SK-N-SH (cell line): ENCODE data around the gene AGBL3. TPM values are rescaled to one million over a fixed set of nuclear protein-coding genes. Genes with fewer than 3 reads are reported as not detected.

ENCODE experiments used
- CTCF ChIA-PET: fragments of 300-600, 350-600 bp; formaldehyde crosslinking; extraction: SDS; loops from one replicate; lab custom pipeline; 2021; lab: Yijun Ruan, JAX
- POLR2A ChIA-PET: fragments of 350-600 bp; sonication (Branson Sonifier 250); formaldehyde crosslinking; extraction: SDS; loops from one replicate; lab custom pipeline; 2020; ENCODE audit warnings: antibody characterized with exemption, inconsistent platforms; lab: Yijun Ruan, JAX
- DNase-seq: peaks from one replicate; pipeline ENCODE4 v3.0.0; 2012
- H2AFZ ChIP-seq: fragments of 200-600 bp; sonication (generic); 2 replicates; pipeline ENCODE4 v1.8.1; 2016; ENCODE audit warnings: antibody characterized with exemption, mild to moderate bottlenecking, low read depth
- H3F3A ChIP-seq: fragments of 200-600 bp; sonication (generic); replicated peaks from 2 replicates; pipeline ENCODE3; 2016; ENCODE audit warnings: antibody characterized with exemption, mild to moderate bottlenecking; ENCODE audit not compliant: insufficient read depth
- H3K27ac ChIP-seq, 2 experiments: fragments of 200-500 bp in 1 of 2; fragments of 200-600 bp in 1 of 2; sonication (Bioruptor generic) in 1 of 2; sonication (generic), shearing (Covaris generic) in 1 of 2; 2 replicates each; pipeline versions ENCODE4 v1.5.1 to v1.6.1; 2014 to 2016; ENCODE audit warnings: low read depth in 2 of 2, inconsistent platforms in 1 of 2, low read length in 1 of 2, mild to moderate bottlenecking in 1 of 2, mixed read lengths in 1 of 2
- H3K27me3 ChIP-seq: fragments of 200-600 bp; sonication (generic), shearing (Covaris generic); 2 replicates; pipeline ENCODE4 v1.6.1; 2016; ENCODE audit warnings: mixed run types; ENCODE audit not compliant: insufficient read depth
- H3K36me3 ChIP-seq, 2 experiments: fragments of 200-500 bp in 1 of 2; fragments of 200-600 bp in 1 of 2; sonication (Bioruptor generic) in 1 of 2; sonication (generic) in 1 of 2; replicated peaks in 1 of 2; 2 replicates each; pipeline versions ENCODE3 to v1.5.1; 2014 to 2016; ENCODE audit warnings: low read length in 1 of 2, mild to moderate bottlenecking in 1 of 2; ENCODE audit not compliant: insufficient read depth in 2 of 2, control insufficient read depth in 1 of 2
- H3K4me1 ChIP-seq, 2 experiments: fragments of 200-500 bp in 1 of 2; fragments of 200-600 bp in 1 of 2; sonication (Bioruptor generic) in 1 of 2; sonication (generic), shearing (Covaris generic) in 1 of 2; 2 replicates each; pipeline versions ENCODE4 v1.5.1 to v1.6.1; 2014 to 2016; ENCODE audit warnings: low read depth in 1 of 2, low read length in 1 of 2, mixed run types in 1 of 2; ENCODE audit not compliant: insufficient read depth in 2 of 2, control insufficient read depth in 1 of 2
- H3K4me2 ChIP-seq: fragments of 200-600 bp; sonication (generic), shearing (Covaris generic); 2 replicates; pipeline ENCODE4 v1.6.1; 2017; ENCODE audit warnings: mixed run types
- H3K4me3 ChIP-seq, 2 experiments: fragments of 200-500 bp in 1 of 2; fragments of 200-600 bp in 1 of 2; sonication (Bioruptor generic) in 1 of 2; sonication (generic), shearing (Covaris generic) in 1 of 2; 2 replicates each; pipeline versions ENCODE4 v1.5.1 to v1.8.1; 2014 to 2016; ENCODE audit warnings: low read depth in 2 of 2, inconsistent platforms in 1 of 2, low read length in 1 of 2, mild to moderate bottlenecking in 1 of 2, mixed read lengths in 1 of 2, moderate library complexity in 1 of 2
- H3K79me2 ChIP-seq: fragments of 200-600 bp; sonication (generic); 2 replicates; pipeline ENCODE4 v1.8.1; 2017; ENCODE audit warnings: mild to moderate bottlenecking; ENCODE audit not compliant: insufficient read depth
- H3K9ac ChIP-seq: fragments of 200-600 bp; sonication (generic); 2 replicates; pipeline ENCODE4 v1.6.1; 2017; ENCODE audit warnings: mixed run types
- H3K9me2 ChIP-seq: fragments of 200-600 bp; sonication (generic); 2 replicates; pipeline ENCODE4 v1.6.1; 2017; ENCODE audit warnings: mixed run types
- H3K9me3 ChIP-seq: fragments of 200-600 bp; sonication (generic); 2 replicates; pipeline ENCODE4 v1.6.1; 2017; ENCODE audit warnings: mixed run types, mild to moderate bottlenecking, moderate library complexity
- H4K20me1 ChIP-seq: fragments of 200-600 bp; sonication (generic); 2 replicates; pipeline ENCODE4 v1.6.1; 2017; ENCODE audit warnings: mild to moderate bottlenecking, mixed run types; ENCODE audit not compliant: insufficient read depth
- ELF1 ChIP-seq: IDR thresholded peaks from 2 replicates; pipeline ENCODE4 v1.4.0; 2012
- EZH2phosphoT487 ChIP-seq: fragments of 200-600 bp; sonication (generic); IDR thresholded peaks from 2 replicates; pipeline ENCODE4 v1.6.1; 2017; ENCODE audit warnings: low read depth, mixed run types, mild to moderate bottlenecking, antibody characterized with exemption, moderate library complexity, borderline replicate concordance
- GATA2 ChIP-seq: sonication (generic); formaldehyde crosslinking; IDR thresholded peaks from 2 replicates; pipeline ENCODE4 v1.5.0; 2020; ENCODE audit warnings: mild to moderate bottlenecking, missing genetic modification reagents
- MXI1 ChIP-seq: IDR thresholded peaks from 2 replicates; pipeline ENCODE4 v1.6.1; 2012; ENCODE audit warnings: mild to moderate bottlenecking, low read depth, low read length, improper control_type of control experiment
- NFIC ChIP-seq: IDR thresholded peaks from 2 replicates; pipeline ENCODE4 v1.4.0; 2012; ENCODE audit warnings: borderline replicate concordance
- RAD21 ChIP-seq: IDR thresholded peaks from 2 replicates; pipeline ENCODE4 v1.6.1; 2012; ENCODE audit warnings: mild to moderate bottlenecking, low read length
- TEAD4 ChIP-seq: IDR thresholded peaks from 2 replicates; pipeline ENCODE4 v1.4.0; 2012; ENCODE audit warnings: mild to moderate bottlenecking, borderline replicate concordance; ENCODE audit not compliant: insufficient read depth
- WGBS: methylation state at CpG from one replicate; pipeline ENCODE4 v1.1.6; 2017; ENCODE audit warnings: low lambda C conversion rate; 5-methylcytosine and 5-hydroxymethylcytosine counted together
- polyA plus RNA-seq, 3 experiments: library from polyadenylated mRNA; depleted of rRNA; stranded (reverse); fragments of >200 nt; gene quantifications; 2 replicates each; pipeline ENCODE4 v1.2.3, GENCODE V29; 2012
- TF ChIP-seq, protein P1 (sequence below): fragments of 150-350 bp; IDR thresholded peaks from 2 replicates; pipeline ENCODE4 v1.6.1; 2017; ENCODE audit warnings: antibody characterized with exemption, low read length, low read depth, borderline replicate concordance
- TF ChIP-seq, protein P2 (sequence below): fragments of 200-600 bp; sonication (generic); IDR thresholded peaks from 2 replicates; pipeline ENCODE4 v1.6.1; 2017; ENCODE audit warnings: antibody characterized with exemption, mild to moderate bottlenecking, moderate library complexity
- TF ChIP-seq, protein P3 (sequence below): IDR thresholded peaks from 2 replicates; pipeline ENCODE4 v1.6.1; 2012; ENCODE audit warnings: mild to moderate bottlenecking, low read depth, low read length, moderate library complexity
- TF ChIP-seq, protein P4 (sequence below): IDR thresholded peaks from 2 replicates; pipeline ENCODE4 v1.4.0; 2012; ENCODE audit warnings: low read depth

The AGBL3 gene
- polyA plus RNA-seq, 1 of the 3 experiments (the other 2 are of a cell fraction), result 0.35 TPM

DNA sequence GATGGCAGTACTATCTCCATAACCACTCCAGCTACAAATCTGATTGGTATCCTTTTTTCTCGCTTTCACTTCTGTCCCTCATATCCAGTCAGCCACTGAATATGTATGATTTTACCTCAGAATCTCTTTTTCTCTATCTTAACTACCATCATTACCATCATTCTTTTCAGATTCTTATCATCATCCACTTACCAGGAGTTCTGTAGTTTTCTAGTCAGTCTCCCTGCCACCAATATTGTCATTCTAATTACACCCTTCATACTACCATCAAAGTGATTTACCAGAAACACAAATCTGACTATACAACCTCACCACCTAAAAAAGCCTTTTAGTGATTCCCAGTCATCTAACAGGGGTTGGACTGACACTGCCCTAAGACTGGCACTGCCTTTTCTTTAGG is 96.7 kb downstream of the AGBL3 start:
- no peak overlapping the region for H3K4me2 ChIP-seq

More for the DNA sequence above, 96.7 kb downstream of the AGBL3 start:
- no peaks in the 10 kb centered on the region for H4K20me1 ChIP-seq
- H3K36me3 ChIP-seq, result no peaks in the 10 kb centered on the region
- no peaks in the 10 kb centered on the region for H3K79me2 ChIP-seq
- no peak overlapping the region for H3K4me3 ChIP-seq
- WGBS, result 0% methylated on average over 1 of the region's 1 CpG
- ChIA-PET CTCF (interaction anchor here (1.6 kb wide), 1 partner anchor 88 kb away, joined by 4 read pairs; the partner anchor contains the start of gene CYREN), POLR2A (no interaction called here)
- no peak overlapping the region for H3K9ac ChIP-seq
- H3F3A ChIP-seq, result no peaks in the 10 kb centered on the region
- DNase-seq, result no peak
- no peak overlapping the region for H2AFZ ChIP-seq
- no peaks in the 10 kb centered on the region for H3K9me3 ChIP-seq
- H3K4me1 ChIP-seq, result no peaks in the 10 kb centered on the region
- 0 out of 2 replicates have a peak, but pooled peaks cover under 1% of the 10 kb centered on the region for H3K27me3 ChIP-seq
- H3K9me2 ChIP-seq, result peaks cover 7% of the 10 kb centered on the region
- H3K27ac ChIP-seq, result no peak overlapping the region
- TF ChIP-seq RAD21, result no peak
- TF ChIP-seq, protein P1, sequence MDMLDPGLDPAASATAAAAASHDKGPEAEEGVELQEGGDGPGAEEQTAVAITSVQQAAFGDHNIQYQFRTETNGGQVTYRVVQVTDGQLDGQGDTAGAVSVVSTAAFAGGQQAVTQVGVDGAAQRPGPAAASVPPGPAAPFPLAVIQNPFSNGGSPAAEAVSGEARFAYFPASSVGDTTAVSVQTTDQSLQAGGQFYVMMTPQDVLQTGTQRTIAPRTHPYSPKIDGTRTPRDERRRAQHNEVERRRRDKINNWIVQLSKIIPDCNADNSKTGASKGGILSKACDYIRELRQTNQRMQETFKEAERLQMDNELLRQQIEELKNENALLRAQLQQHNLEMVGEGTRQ, result no peak
- no peak for TF ChIP-seq GATA2
- TF ChIP-seq, protein P2, sequence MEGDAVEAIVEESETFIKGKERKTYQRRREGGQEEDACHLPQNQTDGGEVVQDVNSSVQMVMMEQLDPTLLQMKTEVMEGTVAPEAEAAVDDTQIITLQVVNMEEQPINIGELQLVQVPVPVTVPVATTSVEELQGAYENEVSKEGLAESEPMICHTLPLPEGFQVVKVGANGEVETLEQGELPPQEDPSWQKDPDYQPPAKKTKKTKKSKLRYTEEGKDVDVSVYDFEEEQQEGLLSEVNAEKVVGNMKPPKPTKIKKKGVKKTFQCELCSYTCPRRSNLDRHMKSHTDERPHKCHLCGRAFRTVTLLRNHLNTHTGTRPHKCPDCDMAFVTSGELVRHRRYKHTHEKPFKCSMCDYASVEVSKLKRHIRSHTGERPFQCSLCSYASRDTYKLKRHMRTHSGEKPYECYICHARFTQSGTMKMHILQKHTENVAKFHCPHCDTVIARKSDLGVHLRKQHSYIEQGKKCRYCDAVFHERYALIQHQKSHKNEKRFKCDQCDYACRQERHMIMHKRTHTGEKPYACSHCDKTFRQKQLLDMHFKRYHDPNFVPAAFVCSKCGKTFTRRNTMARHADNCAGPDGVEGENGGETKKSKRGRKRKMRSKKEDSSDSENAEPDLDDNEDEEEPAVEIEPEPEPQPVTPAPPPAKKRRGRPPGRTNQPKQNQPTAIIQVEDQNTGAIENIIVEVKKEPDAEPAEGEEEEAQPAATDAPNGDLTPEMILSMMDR, result no peak
- no peak for TF ChIP-seq NFIC
- TF ChIP-seq, protein P3, sequence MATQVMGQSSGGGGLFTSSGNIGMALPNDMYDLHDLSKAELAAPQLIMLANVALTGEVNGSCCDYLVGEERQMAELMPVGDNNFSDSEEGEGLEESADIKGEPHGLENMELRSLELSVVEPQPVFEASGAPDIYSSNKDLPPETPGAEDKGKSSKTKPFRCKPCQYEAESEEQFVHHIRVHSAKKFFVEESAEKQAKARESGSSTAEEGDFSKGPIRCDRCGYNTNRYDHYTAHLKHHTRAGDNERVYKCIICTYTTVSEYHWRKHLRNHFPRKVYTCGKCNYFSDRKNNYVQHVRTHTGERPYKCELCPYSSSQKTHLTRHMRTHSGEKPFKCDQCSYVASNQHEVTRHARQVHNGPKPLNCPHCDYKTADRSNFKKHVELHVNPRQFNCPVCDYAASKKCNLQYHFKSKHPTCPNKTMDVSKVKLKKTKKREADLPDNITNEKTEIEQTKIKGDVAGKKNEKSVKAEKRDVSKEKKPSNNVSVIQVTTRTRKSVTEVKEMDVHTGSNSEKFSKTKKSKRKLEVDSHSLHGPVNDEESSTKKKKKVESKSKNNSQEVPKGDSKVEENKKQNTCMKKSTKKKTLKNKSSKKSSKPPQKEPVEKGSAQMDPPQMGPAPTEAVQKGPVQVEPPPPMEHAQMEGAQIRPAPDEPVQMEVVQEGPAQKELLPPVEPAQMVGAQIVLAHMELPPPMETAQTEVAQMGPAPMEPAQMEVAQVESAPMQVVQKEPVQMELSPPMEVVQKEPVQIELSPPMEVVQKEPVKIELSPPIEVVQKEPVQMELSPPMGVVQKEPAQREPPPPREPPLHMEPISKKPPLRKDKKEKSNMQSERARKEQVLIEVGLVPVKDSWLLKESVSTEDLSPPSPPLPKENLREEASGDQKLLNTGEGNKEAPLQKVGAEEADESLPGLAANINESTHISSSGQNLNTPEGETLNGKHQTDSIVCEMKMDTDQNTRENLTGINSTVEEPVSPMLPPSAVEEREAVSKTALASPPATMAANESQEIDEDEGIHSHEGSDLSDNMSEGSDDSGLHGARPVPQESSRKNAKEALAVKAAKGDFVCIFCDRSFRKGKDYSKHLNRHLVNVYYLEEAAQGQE, result no peak
- no peak for TF ChIP-seq MXI1
- no peak for TF ChIP-seq EZH2phosphoT487
- TF ChIP-seq TEAD4, result no peak
- TF ChIP-seq, protein P4, sequence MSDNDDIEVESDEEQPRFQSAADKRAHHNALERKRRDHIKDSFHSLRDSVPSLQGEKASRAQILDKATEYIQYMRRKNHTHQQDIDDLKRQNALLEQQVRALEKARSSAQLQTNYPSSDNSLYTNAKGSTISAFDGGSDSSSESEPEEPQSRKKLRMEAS, result no peak
- no peak for TF ChIP-seq ELF1
- TF ChIP-seq, all 33 proteins: peak for 0
